Mucosa of descending colon (tissue), 3 donors: ENCODE measurements around the gene EID2B. TPM values are rescaled to one million over a fixed set of nuclear protein-coding genes. Genes with fewer than 3 reads are reported as not detected.

ENCODE experiments used
- ATAC-seq: fragments of 200-7000 bp; cut with Tn5 transposase; one replicate; pipeline ENCODE4 v1.9.1; 2020; ENCODE audit warnings: mild to moderate bottlenecking, moderate library complexity
- DNase-seq, 3 donors: peaks; one replicate each; pipeline ENCODE4 v3.0.0-alpha.2; 2020
- H3K36me3 ChIP-seq: fragments of 200-600 bp; one replicate; pipeline ENCODE4 v1.8.0; 2021; ENCODE audit warnings: low read depth, mild to moderate bottlenecking
- H3K4me1 ChIP-seq: fragments of 200-600 bp; one replicate; pipeline ENCODE4 v1.8.0; 2021; ENCODE audit warnings: low read depth, mild to moderate bottlenecking
- H3K4me3 ChIP-seq: fragments of 200-600 bp; one replicate; pipeline ENCODE4 v1.8.0; 2021; ENCODE audit warnings: mild to moderate bottlenecking
- H3K9me3 ChIP-seq: fragments of 200-600 bp; one replicate; pipeline ENCODE4 v1.8.0; 2021; ENCODE audit warnings: mild to moderate bottlenecking
- intact Hi-C, 2 donors: fragments of 100-400 bp; cut with DNase I in 1 of 2; cut with micrococcal nuclease in 1 of 2; formaldehyde crosslinking; loops; one replicate each; pipeline versions ENCODE4 v1.11.0 to v1.11.1; 2022; cut with DNase I, micrococcal nuclease
- long read RNA-seq, 2 donors: library from polyadenylated mRNA; unstranded; transcript quantifications; one replicate each; pipeline ENCODE4 v2.0.0, GENCODE V29; 2019 to 2021
- total RNA-seq, 3 donors: library from RNA; stranded (reverse); fragmentation: NEBNext Ultra II Directional in 2 of 3; extraction: Animal tissue kit (Norgen Biotek cat#: 25700) in 2 of 3; gene quantifications; one replicate each; pipeline versions ENCODE4 v1.2.1 to v1.2.4, GENCODE V29; 2021 to 2023
- TF ChIP-seq, protein P1 (sequence below): fragments of 200-600 bp; IDR thresholded peaks from one replicate; pipeline ENCODE4 v1.8.0; 2022; ENCODE audit warnings: antibody characterized with exemption, mild to moderate bottlenecking
- donor health status: DM: no; HTN: no; CAD: no; lungs with moderate emphysema.
- donor health status: DM: no; HTN: no; CAD: no.
- donor health status: DM: no; HTN: yes; CAD: no.

Gene EID2B, protein sequence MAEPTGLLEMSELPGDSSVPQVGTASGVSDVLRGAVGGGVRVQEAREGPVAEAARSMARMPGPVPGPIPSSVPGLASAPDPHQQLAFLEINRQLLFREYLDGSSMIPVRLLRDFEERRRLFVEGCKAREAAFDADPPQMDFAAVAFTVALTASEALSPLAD
- 1 to 10 TPM in 1 of 3 donors, under 1 TPM in 2; 0.20 to 4.2 (median 0.72) TPM for total RNA-seq
- long read RNA-seq, donor 1, partial matches to known transcripts = 0 of 3 reads
- long read RNA-seq, donor 1, other reads (novel, unspliced or antisense) = 0 of 3 reads
- long read RNA-seq, donor 2 = 0 reads

DNA sequence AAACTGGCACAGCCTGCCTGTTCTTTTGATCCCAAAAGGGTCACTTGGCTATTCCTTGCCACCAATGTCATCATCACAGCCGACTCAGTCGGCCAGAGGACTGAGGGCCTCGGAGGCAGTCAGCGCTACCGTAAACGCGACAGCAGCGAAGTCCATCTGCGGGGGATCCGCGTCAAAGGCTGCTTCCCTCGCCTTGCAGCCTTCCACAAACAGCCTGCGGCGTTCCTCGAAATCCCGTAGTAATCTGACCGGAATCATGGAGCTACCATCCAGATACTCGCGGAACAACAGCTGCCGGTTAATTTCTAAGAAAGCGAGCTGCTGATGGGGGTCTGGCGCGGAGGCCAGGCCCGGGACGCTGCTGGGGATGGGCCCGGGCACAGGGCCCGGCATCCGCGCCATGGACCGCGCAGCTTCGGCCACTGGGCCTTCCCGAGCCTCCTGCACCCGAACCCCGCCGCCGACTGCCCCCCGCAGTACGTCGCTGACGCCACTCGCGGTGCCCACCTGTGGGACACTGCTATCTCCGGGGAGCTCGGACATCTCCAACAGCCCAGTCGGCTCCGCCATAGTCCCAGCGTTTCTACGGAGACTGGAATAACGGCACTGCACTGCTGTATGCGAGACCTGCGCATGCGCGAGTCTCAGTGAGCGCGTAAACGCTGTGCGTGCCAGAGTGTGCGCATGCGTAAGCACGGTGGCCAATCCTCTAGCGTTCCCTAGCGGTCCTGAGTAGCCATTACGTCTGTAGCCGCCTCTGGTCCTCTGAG is at the start of gene EID2B:
Gene EID2B (minus strand): TSS at position 620 of the 770 bp plus-strand sequence. CDS start 50 bp downstream, at position 570.
- DNase-seq (peak; percentile 94 to 96 (median 94)), ATAC-seq (peak; percentile 99)
- TF ChIP-seq, protein P1, sequence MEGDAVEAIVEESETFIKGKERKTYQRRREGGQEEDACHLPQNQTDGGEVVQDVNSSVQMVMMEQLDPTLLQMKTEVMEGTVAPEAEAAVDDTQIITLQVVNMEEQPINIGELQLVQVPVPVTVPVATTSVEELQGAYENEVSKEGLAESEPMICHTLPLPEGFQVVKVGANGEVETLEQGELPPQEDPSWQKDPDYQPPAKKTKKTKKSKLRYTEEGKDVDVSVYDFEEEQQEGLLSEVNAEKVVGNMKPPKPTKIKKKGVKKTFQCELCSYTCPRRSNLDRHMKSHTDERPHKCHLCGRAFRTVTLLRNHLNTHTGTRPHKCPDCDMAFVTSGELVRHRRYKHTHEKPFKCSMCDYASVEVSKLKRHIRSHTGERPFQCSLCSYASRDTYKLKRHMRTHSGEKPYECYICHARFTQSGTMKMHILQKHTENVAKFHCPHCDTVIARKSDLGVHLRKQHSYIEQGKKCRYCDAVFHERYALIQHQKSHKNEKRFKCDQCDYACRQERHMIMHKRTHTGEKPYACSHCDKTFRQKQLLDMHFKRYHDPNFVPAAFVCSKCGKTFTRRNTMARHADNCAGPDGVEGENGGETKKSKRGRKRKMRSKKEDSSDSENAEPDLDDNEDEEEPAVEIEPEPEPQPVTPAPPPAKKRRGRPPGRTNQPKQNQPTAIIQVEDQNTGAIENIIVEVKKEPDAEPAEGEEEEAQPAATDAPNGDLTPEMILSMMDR = peak; percentile 93
- Histone ChIP-seq H3K4me3 (peak within 1 kb of the TSS; percentile 30), H3K4me1 (peaks cover 11% of the 10 kb centered on the region), H3K36me3 (no peaks in the 10 kb centered on the region), H3K9me3 (no peaks in the 10 kb centered on the region)
- intact Hi-C loops = no loop called here

DNA sequence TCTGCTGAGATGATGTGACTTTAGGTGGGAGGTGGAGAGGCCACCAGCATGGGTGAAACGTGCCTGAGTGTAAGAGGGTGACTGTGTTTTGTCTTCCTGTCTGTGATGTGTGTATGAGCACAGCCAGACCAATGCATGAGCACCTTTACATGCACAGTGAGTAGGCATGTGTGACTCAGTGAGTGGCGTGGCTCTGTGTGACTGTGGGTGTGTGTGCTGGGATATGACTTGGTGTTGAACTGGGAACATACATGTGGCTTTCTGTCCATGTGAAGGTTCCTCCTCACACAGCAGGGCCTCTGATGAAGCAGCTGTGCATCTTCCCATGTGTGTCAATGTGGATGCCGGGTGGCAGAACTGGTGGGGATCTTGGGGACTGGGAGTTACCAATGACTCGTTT is 49.8 kb upstream of the EID2B start:
- Histone ChIP-seq H3K4me3 (no peak overlapping the region), H3K9me3 (no peaks in the 10 kb centered on the region), H3K36me3 (no peaks in the 10 kb centered on the region), H3K4me1 (no peaks in the 10 kb centered on the region)
- DNase-seq = no peak
- intact Hi-C loops = no loop called here
- ATAC-seq = no peak
- TF ChIP-seq, protein P1 = no peak

DNA sequence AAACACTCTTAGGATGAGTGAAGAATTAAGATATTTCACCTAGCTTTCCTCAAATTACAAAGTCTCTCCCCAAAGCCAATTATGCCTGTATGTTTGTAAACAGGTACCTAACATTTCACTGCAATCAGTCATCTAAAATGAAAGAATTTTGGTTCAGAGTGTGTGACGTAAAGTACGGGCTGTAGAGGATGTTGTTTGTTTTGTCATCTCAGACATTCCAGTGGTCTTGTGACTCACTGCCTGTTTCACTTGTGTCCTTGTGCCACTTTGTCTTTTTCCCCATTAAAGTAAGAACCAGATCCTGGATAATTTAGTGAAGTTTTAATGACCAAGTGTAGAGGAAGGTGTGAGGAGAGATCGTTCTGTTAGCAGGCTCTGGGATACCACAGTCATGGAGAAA is 36.0 kb upstream of the EID2B start:
- intact Hi-C loops = no loop called here
- H3K36me3 ChIP-seq = no peaks in the 10 kb centered on the region
- no peak for ATAC-seq
- H3K4me1 ChIP-seq = no peaks in the 10 kb centered on the region
- H3K9me3 ChIP-seq = peaks cover 2% of the 10 kb centered on the region
- no peak overlapping the region for H3K4me3 ChIP-seq
- TF ChIP-seq, protein P1 = no peak
- no peak for DNase-seq

DNA sequence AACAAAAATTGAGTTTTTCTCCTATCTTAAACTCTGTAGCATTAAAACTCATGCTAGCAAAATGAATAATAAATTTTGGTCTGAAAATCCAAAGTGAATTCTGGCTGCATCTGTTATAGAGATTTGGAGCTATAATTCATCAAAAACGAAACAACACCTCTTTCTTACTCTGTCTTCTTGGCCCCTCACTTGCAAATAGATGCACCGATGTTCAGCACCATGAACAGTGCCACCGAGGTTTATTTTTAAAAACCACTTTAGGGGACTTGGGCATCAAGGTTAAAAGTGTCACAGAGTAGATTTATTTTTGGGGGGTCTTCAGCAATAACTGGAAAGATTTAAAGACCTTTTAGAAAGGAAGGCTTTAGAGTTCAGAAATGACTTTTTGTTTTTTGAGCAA is 33.4 kb upstream of the EID2B start:
- ATAC-seq = no peak
- no peak for DNase-seq
- H3K4me3 ChIP-seq = no peak overlapping the region
- intact Hi-C loops = no loop called here
- no peaks in the 10 kb centered on the region for H3K36me3 ChIP-seq
- TF ChIP-seq, protein P1 = no peak
- H3K9me3 ChIP-seq = no peaks in the 10 kb centered on the region
- no peaks in the 10 kb centered on the region for H3K4me1 ChIP-seq

DNA sequence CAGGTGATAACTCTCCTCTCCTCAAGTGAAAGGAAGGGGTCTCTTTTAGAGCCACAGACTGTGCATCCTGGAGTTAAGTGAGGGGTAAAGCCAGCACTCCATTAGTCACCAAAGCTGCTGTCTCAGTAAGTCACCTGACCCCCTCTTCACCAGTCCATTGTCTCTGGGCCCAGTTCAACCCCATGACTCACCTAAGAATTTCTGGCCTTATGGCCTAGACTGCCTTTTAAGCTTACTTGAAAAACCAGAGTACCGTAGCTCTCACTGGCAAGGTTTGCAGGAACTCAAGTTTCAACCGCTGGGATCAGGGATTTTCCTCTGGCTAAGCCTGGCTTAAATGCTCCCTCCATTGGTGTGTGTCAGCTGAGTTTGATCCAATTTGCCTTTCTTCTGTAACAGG is 30.8 kb upstream of the EID2B start:
- ATAC-seq = no peak
- TF ChIP-seq, protein P1 = no peak
- Histone ChIP-seq H3K4me1 (no peaks in the 10 kb centered on the region), H3K36me3 (no peaks in the 10 kb centered on the region), H3K9me3 (no peaks in the 10 kb centered on the region), H3K4me3 (no peak overlapping the region)
- DNase-seq = no peak
- intact Hi-C loops = no loop called here
